ENCODE data around the gene DNAJC18. TPM values are rescaled to one million over a fixed set of nuclear protein-coding genes. Genes with fewer than 3 reads are reported as not detected.

DNAJC18 gene
- total and polyA plus RNA-seq, 2 experiments from 2014 or later, result 13.4 to 18.9 TPM

DNA sequence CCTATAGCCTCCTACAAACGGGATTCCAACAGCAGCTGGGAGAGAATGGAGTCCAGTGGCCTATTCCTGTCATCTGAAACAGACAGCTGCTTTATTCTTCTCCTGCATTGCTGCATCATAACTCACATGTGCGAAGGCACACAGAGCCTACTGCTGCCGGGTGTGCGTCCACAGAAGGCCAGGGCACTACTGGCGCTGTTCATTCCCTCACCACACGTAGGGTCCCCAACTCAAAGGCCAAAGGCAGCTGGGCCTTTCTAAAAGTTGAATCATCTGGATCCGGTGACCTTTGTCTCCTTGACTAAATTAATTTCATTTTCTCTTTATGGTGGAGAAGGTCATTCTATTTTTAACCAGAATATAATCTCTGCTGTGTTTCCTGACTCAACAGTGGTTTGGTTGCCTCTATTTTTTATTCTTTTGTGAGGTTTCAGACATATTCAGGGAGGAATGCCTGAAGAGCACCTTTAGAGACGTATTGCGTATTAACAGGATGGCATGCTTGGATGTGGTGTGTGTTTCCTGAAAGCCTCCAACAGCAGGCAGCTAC, 24.7 kb downstream of the DNAJC18 start:
- Histone ChIP-seq H2AFZ (no peak overlapping the region), H3F3A (replicated peaks; ENCODE audit: low read depth) (0 out of 2 replicates have a peak, but pooled peaks cover 3% of the 10 kb centered on the region), H3K4me3 (no peak overlapping the region), H3K27me3 (ENCODE audit: insufficient read depth) (no peaks in the 10 kb centered on the region), H4K20me1 (replicated peaks; ENCODE audit: insufficient read depth) (no peaks in the 10 kb centered on the region), H3K27ac (ENCODE audit: low read depth) (no peak overlapping the region), H3K9me2 (ENCODE audit: insufficient read depth) (no peaks in the 10 kb centered on the region), H3K4me2 (no peak overlapping the region), H3K79me2 (replicated peaks; ENCODE audit: insufficient read depth) (no peaks in the 10 kb centered on the region), H3K36me3 (ENCODE audit: insufficient read depth) (no peaks in the 10 kb centered on the region), H3K4me1 (ENCODE audit: insufficient read depth) (no peaks in the 10 kb centered on the region)
- Mint-ChIP-seq H3K27ac (no peak overlapping the region), H3K4me3 (no peak overlapping the region), H3K4me1 (peaks cover 7% of the 10 kb centered on the region), H3K27me3 (ENCODE audit: insufficient read depth, low read depth, poor library complexity) (no peaks in the 10 kb centered on the region), H3K36me3 (ENCODE audit: low read depth) (peaks cover 14% of the 10 kb centered on the region), H3K9me3 (no peaks in the 10 kb centered on the region)
- ATAC-seq (no peak), DNase-seq (ENCODE audit: low spot score) (no peak)
- no peak for TF ChIP-seq CREB1 (CRISPR knock-in tag; IDR thresholded peaks at IDR 0.05; ENCODE audit: low read depth)
- TF ChIP-seq POLR2AphosphoS5 (IDR thresholded peaks at IDR 0.05; ENCODE audit: low read depth), result no peak
- TF ChIP-seq EZH2phosphoT487 (IDR thresholded peaks at IDR 0.05; ENCODE audit: unreplicated experiment), result no peak
- TF ChIP-seq NANOG (IDR thresholded peaks at IDR 0.05; ENCODE audit: borderline replicate concordance), result no peak
- TF ChIP-seq, protein P1, sequence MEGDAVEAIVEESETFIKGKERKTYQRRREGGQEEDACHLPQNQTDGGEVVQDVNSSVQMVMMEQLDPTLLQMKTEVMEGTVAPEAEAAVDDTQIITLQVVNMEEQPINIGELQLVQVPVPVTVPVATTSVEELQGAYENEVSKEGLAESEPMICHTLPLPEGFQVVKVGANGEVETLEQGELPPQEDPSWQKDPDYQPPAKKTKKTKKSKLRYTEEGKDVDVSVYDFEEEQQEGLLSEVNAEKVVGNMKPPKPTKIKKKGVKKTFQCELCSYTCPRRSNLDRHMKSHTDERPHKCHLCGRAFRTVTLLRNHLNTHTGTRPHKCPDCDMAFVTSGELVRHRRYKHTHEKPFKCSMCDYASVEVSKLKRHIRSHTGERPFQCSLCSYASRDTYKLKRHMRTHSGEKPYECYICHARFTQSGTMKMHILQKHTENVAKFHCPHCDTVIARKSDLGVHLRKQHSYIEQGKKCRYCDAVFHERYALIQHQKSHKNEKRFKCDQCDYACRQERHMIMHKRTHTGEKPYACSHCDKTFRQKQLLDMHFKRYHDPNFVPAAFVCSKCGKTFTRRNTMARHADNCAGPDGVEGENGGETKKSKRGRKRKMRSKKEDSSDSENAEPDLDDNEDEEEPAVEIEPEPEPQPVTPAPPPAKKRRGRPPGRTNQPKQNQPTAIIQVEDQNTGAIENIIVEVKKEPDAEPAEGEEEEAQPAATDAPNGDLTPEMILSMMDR (conservative IDR thresholded peaks at IDR 0.05; ENCODE audit: low read depth in 2 of 2), result no peak
- TF ChIP-seq ZNF331 (CRISPR knock-in tag; IDR thresholded peaks at IDR 0.05; ENCODE audit: low read depth), result no peak
- TF ChIP-seq, protein P2, sequence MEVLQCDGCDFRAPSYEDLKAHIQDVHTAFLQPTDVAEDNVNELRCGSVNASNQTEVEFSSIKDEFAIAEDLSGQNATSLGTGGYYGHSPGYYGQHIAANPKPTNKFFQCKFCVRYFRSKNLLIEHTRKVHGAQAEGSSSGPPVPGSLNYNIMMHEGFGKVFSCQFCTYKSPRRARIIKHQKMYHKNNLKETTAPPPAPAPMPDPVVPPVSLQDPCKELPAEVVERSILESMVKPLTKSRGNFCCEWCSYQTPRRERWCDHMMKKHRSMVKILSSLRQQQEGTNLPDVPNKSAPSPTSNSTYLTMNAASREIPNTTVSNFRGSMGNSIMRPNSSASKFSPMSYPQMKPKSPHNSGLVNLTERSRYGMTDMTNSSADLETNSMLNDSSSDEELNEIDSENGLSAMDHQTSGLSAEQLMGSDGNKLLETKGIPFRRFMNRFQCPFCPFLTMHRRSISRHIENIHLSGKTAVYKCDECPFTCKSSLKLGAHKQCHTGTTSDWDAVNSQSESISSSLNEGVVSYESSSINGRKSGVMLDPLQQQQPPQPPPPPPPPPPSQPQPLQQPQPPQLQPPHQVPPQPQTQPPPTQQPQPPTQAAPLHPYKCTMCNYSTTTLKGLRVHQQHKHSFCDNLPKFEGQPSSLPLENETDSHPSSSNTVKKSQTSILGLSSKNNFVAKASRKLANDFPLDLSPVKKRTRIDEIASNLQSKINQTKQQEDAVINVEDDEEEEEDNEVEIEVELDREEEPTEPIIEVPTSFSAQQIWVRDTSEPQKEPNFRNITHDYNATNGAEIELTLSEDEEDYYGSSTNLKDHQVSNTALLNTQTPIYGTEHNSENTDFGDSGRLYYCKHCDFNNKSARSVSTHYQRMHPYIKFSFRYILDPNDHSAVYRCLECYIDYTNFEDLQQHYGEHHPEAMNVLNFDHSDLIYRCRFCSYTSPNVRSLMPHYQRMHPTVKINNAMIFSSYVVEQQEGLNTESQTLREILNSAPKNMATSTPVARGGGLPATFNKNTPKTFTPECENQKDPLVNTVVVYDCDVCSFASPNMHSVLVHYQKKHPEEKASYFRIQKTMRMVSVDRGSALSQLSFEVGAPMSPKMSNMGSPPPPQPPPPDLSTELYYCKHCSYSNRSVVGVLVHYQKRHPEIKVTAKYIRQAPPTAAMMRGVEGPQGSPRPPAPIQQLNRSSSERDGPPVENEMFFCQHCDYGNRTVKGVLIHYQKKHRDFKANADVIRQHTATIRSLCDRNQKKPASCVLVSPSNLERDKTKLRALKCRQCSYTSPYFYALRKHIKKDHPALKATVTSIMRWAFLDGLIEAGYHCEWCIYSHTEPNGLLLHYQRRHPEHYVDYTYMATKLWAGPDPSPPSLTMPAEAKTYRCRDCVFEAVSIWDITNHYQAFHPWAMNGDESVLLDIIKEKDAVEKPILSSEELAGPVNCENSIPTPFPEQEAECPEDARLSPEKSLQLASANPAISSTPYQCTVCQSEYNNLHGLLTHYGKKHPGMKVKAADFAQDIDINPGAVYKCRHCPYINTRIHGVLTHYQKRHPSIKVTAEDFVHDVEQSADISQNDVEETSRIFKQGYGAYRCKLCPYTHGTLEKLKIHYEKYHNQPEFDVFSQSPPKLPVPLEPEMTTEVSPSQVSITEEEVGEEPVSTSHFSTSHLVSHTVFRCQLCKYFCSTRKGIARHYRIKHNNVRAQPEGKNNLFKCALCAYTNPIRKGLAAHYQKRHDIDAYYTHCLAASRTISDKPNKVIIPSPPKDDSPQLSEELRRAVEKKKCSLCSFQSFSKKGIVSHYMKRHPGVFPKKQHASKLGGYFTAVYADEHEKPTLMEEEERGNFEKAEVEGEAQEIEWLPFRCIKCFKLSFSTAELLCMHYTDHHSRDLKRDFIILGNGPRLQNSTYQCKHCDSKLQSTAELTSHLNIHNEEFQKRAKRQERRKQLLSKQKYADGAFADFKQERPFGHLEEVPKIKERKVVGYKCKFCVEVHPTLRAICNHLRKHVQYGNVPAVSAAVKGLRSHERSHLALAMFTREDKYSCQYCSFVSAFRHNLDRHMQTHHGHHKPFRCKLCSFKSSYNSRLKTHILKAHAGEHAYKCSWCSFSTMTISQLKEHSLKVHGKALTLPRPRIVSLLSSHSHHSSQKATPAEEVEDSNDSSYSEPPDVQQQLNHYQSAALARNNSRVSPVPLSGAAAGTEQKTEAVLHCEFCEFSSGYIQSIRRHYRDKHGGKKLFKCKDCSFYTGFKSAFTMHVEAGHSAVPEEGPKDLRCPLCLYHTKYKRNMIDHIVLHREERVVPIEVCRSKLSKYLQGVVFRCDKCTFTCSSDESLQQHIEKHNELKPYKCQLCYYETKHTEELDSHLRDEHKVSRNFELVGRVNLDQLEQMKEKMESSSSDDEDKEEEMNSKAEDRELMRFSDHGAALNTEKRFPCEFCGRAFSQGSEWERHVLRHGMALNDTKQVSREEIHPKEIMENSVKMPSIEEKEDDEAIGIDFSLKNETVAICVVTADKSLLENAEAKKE (CRISPR knock-in tag; IDR thresholded peaks at IDR 0.05), result no peak
- TF ChIP-seq ZNF114 (CRISPR knock-in tag; IDR thresholded peaks at IDR 0.05), result no peak
- TF ChIP-seq STAT1 (IDR thresholded peaks at IDR 0.05; ENCODE audit: unreplicated experiment), result no peak
- no peak for TF ChIP-seq EZH2 (IDR thresholded peaks at IDR 0.05; ENCODE audit: low read depth, unreplicated experiment)
